Measurements from ENCODE around the gene LHPP.

- TF ChIP-seq CTCF (conservative IDR thresholded peaks at IDR 0.05; ENCODE audit: low read depth, low read length) = no peak
- TF ChIP-seq EZH2 (IDR thresholded peaks at IDR 0.05; ENCODE audit: low read length, unreplicated experiment) = no peak
Measured at GRCh38 chr10:124660404-124661125, 198.9 kb downstream of the LHPP start.
